A673 (cell line): ENCODE results near the gene B3GLCT. TPM values are rescaled to one million over a fixed set of nuclear protein-coding genes. Genes with fewer than 3 reads are reported as not detected.

ENCODE experiments used
- BruUV-seq: library from RNA; stranded (reverse); fragments of 400-500 nt; replicated peaks from 2 replicates; lab custom pipeline; 2021; lab: Mats Ljungman, UMichigan
- CTCF ChIA-PET: fragments of 300-600 bp; sonication (Branson Sonifier 250); formaldehyde crosslinking; loops from one replicate; lab custom pipeline; 2022; ENCODE audit warnings: antibody characterized with exemption; lab: Charles Lee
- POLR2A ChIA-PET: fragments of 300-600 bp; sonication (Branson Sonifier 250); formaldehyde crosslinking; loops from one replicate; lab custom pipeline; 2022; ENCODE audit warnings: antibody characterized with exemption; ENCODE audit not compliant: low non-redundant PET; lab: Charles Lee
- DNase-seq: peaks from one replicate; pipeline ENCODE4 v3.0.0-alpha.2; 2015; ENCODE audit warnings: low spot score
- H3K27ac ChIP-seq: fragments of 200-600 bp; sonication (generic); 2 replicates; pipeline ENCODE4 v1.5.1; 2016; ENCODE audit warnings: mixed run types, low read depth, mild to moderate bottlenecking, mixed read lengths, antibody characterized with exemption, low read length; ENCODE audit not compliant: poor library complexity, severe bottlenecking
- H3K27me3 ChIP-seq: fragments of 200-600 bp; sonication (generic); replicated peaks from 2 replicates; pipeline ENCODE4 v1.6.1; 2017; ENCODE audit warnings: mixed run types, low read depth, mild to moderate bottlenecking, mixed read lengths, antibody characterized with exemption, low read length; ENCODE audit not compliant: insufficient read depth, poor library complexity
- H3K36me3 ChIP-seq: fragments of 200-600 bp; sonication (generic); 2 replicates; pipeline ENCODE4 v1.6.1; 2016; ENCODE audit warnings: mixed run types, mild to moderate bottlenecking, mixed read lengths, antibody characterized with exemption, low read length; ENCODE audit not compliant: insufficient read depth, poor library complexity, severe bottlenecking
- H3K4me1 ChIP-seq: fragments of 200-600 bp; sonication (generic); 2 replicates; pipeline ENCODE4 v1.6.1; 2017; ENCODE audit warnings: mixed run types, mild to moderate bottlenecking, mixed read lengths, antibody characterized with exemption, low read length; ENCODE audit not compliant: insufficient read depth, poor library complexity, severe bottlenecking
- H3K4me3 ChIP-seq: fragments of 200-600 bp; sonication (generic); 2 replicates; pipeline ENCODE4 v1.5.1; 2016; ENCODE audit warnings: low read depth, mixed run types, mild to moderate bottlenecking, mixed read lengths, low read length; ENCODE audit not compliant: poor library complexity, severe bottlenecking
- H3K9me3 ChIP-seq: fragments of 200-600 bp; sonication (generic); 2 replicates; pipeline ENCODE4 v1.6.1; 2016; ENCODE audit warnings: mixed run types, low read depth, mild to moderate bottlenecking, mixed read lengths, antibody characterized with exemption, low read length; ENCODE audit not compliant: poor library complexity, severe bottlenecking
- EZH2 ChIP-seq: fragments of 200-600 bp; sonication (generic); IDR thresholded peaks from 2 replicates; pipeline ENCODE4 v1.6.1; 2017; ENCODE audit warnings: borderline replicate concordance, low read depth, mild to moderate bottlenecking, mixed read lengths, antibody characterized with exemption, low read length; ENCODE audit not compliant: poor library complexity, severe bottlenecking
- intact Hi-C: fragments of 100-400 bp; cut with micrococcal nuclease; formaldehyde crosslinking; loops from one replicate; pipeline ENCODE4 v1.10.0; 2022; ENCODE audit not compliant: unreplicated experiment
- total RNA-seq: library from RNA; stranded (reverse); gene quantifications from 2 replicates; pipeline ENCODE4 v1.2.3, GENCODE V29; 2021
- TF ChIP-seq, protein P1 (sequence below): fragments of 300-800, 200-600 bp; sonication (generic); conservative IDR thresholded peaks from 2 replicates; pipeline ENCODE4 v1.5.1; 2017; ENCODE audit warnings: low read depth, mild to moderate bottlenecking, antibody characterized with exemption, low read length, moderate library complexity, mixed read lengths

Gene B3GLCT
- total RNA-seq, 1 experiment from 2014 or later, result 8.5 TPM

DNA sequence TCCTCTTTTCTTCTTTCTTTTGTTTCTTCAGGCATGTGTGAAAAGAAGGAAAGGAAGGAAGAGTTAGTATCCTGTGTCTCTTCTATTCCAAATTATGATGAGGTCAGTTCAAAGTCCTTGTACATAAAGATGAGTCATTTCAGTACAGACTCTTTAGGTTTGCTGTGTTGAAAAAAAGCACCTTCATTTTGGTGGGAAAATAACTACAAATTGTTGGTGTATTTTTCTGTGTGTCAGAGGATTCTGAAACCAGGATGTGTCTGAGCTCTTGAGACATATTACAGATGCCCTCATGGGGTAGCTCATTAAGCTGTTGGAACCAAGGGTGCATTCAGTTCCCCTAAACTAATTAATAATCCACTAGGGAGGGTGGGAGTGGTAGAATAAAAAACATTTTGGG lies 32.3 kb upstream of the B3GLCT start:
- H3K4me3 ChIP-seq, result no peak overlapping the region
- ChIA-PET CTCF (no interaction called here), POLR2A (interaction anchor here (0.6 kb wide), 1 partner anchor 915 kb away, joined by 3 read pairs; no protein-coding TSS in a partner anchor)
- no TSS peak for BruUV-seq
- intact Hi-C loops, result no loop called here
- H3K27ac ChIP-seq, result no peak overlapping the region
- DNase-seq, result no peak
- TF ChIP-seq, protein P1, sequence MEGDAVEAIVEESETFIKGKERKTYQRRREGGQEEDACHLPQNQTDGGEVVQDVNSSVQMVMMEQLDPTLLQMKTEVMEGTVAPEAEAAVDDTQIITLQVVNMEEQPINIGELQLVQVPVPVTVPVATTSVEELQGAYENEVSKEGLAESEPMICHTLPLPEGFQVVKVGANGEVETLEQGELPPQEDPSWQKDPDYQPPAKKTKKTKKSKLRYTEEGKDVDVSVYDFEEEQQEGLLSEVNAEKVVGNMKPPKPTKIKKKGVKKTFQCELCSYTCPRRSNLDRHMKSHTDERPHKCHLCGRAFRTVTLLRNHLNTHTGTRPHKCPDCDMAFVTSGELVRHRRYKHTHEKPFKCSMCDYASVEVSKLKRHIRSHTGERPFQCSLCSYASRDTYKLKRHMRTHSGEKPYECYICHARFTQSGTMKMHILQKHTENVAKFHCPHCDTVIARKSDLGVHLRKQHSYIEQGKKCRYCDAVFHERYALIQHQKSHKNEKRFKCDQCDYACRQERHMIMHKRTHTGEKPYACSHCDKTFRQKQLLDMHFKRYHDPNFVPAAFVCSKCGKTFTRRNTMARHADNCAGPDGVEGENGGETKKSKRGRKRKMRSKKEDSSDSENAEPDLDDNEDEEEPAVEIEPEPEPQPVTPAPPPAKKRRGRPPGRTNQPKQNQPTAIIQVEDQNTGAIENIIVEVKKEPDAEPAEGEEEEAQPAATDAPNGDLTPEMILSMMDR, result no peak
- no peak for TF ChIP-seq EZH2
- H3K27me3 ChIP-seq, result no peaks in the 10 kb centered on the region
- no peaks in the 10 kb centered on the region for H3K36me3 ChIP-seq
- H3K4me1 ChIP-seq, result peaks cover 4% of the 10 kb centered on the region
- no peaks in the 10 kb centered on the region for H3K9me3 ChIP-seq

DNA sequence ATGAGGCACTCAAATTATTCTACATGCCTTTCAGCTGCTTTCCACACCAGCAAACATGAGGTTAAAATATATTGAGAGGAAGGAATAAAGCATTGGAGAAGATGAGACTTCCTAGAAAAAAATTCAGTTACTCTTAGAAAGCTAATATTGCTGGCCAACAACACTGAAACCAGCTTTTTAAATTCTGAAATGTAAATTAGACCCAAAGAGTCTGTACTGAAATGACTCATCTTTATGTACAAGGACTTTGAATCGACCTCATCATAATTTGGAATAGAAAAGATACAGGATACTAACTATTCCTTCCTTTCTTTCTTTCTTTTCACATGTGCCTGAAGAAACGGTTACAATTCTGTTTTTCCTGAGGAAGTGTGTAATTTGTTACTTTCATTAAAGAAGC lies 31.6 kb upstream of the B3GLCT start:
- TF ChIP-seq EZH2, result no peak
- TF ChIP-seq, protein P1, result no peak
- Histone ChIP-seq H3K27ac (no peak overlapping the region), H3K4me3 (no peak overlapping the region), H3K36me3 (no peaks in the 10 kb centered on the region), H3K9me3 (no peaks in the 10 kb centered on the region), H3K4me1 (peaks cover under 1% of the 10 kb centered on the region), H3K27me3 (no peaks in the 10 kb centered on the region)
- no peak for DNase-seq
- BruUV-seq, result no TSS peak
- POLR2A ChIA-PET, result interaction anchor here (0.6 kb wide), 1 partner anchor 915 kb away, joined by 3 read pairs; no protein-coding TSS in a partner anchor
- intact Hi-C loops, result no loop called here
- CTCF ChIA-PET, result no interaction called here

DNA sequence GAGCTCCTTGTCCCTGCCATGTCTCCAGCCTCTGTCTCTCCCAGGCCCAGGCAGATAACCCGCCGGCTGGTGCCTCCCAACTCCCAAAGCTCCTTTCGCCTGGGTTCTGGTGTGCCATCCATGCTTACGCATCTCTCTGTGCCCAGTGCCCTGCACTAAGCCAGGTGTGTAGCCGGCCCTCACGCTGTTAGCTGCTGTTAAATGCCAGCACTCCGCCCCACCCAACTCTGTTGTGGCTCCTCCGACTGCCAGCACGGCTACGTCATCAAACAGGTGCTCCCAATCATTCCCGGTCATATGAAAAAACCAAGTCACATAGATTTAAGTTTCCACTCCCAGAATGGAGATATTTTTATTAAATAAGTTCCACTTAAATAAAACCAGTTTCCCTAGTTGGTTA lies 31.0 kb upstream of the B3GLCT start:
- no peaks in the 10 kb centered on the region for H3K27me3 ChIP-seq
- H3K4me3 ChIP-seq, result no peak overlapping the region
- H3K27ac ChIP-seq, result no peak overlapping the region
- ChIA-PET CTCF (interaction anchor here (0.7 kb wide), 1 partner anchor 54 kb away, joined by 4 read pairs; no protein-coding TSS in a partner anchor), POLR2A (no interaction called here)
- BruUV-seq, result no TSS peak
- intact Hi-C loops, result no loop called here
- H3K4me1 ChIP-seq, result no peaks in the 10 kb centered on the region
- DNase-seq, result no peak
- TF ChIP-seq, protein P1, result no peak
- no peak for TF ChIP-seq EZH2
- no peaks in the 10 kb centered on the region for H3K36me3 ChIP-seq
- no peaks in the 10 kb centered on the region for H3K9me3 ChIP-seq
